GM12891 (cell line): ENCODE measurements around the gene IGSF6.

ENCODE experiments used
- DNase-seq: peaks from one replicate; pipeline ENCODE4 v3.0.0; 2011; ENCODE audit warnings: low spot score; ENCODE audit not compliant: insufficient read length
- FAIRE-seq: peaks from 2 replicates; lab custom pipeline; 2011; peaks lifted over from hg19 to GRCh38; lab: Jason Lieb, UNC
- PAX5 ChIP-seq: IDR thresholded peaks from 2 replicates; pipeline ENCODE4 v1.6.1; 2011; ENCODE audit warnings: low read length, moderate library complexity, mild to moderate bottlenecking; ENCODE audit not compliant: insufficient read depth, severe bottlenecking
- POLR2A ChIP-seq: IDR thresholded peaks from 2 replicates; pipeline ENCODE4 v1.6.1; 2011; ENCODE audit warnings: low read depth, low read length, control low read depth
- POLR2AphosphoS5 ChIP-seq: IDR thresholded peaks from 2 replicates; pipeline ENCODE4 v1.6.1; 2011; ENCODE audit warnings: low read depth, low read length, control low read depth
- POU2F2 ChIP-seq: IDR thresholded peaks from 2 replicates; pipeline ENCODE4 v1.6.1; 2011; ENCODE audit warnings: low read depth, mild to moderate bottlenecking, control low read depth, low read length, moderate library complexity
- SPI1 ChIP-seq: IDR thresholded peaks from 2 replicates; pipeline ENCODE4 v1.6.1; 2011; ENCODE audit warnings: low read depth, low read length, control low read depth
- TAF1 ChIP-seq: IDR thresholded peaks from 2 replicates; pipeline ENCODE4 v1.6.1; 2011; ENCODE audit warnings: low read depth, low read length, control low read depth

IGSF6 gene

GRCh38 chr16:21602785-21603184, 49.6 kb downstream of the IGSF6 start:
- no peak for DNase-seq
- no peak for FAIRE-seq
- TF ChIP-seq SPI1: no peak
- TF ChIP-seq POLR2A: no peak
- no peak for TF ChIP-seq PAX5
- no peak for TF ChIP-seq POLR2AphosphoS5
- TF ChIP-seq POU2F2: no peak
- TF ChIP-seq TAF1: no peak

- no peak for DNase-seq
Observed at GRCh38 chr16:21600031-21600773, 52.2 kb downstream of the IGSF6 start.

GRCh38 chr16:21599122-21600030, 53.0 kb downstream of the IGSF6 start, which contains the start of gene METTL9:
Gene METTL9, plus strand, starts transcription at chr16:21599577. Its CDS starts 157 bp downstream, at chr16:21599734.
- TF ChIP-seq SPI1 (peak; percentile 10; the same call in 1 of the 2 replicates), PAX5 (peak; percentile 68), POLR2AphosphoS5 (peak; percentile 88), POLR2A (peak; percentile 94), TAF1 (peak; percentile 85), POU2F2 (peak; percentile 88)
- FAIRE-seq (peak; percentile 91), DNase-seq (peak; percentile 80)

More at GRCh38 chr16:21600031-21600773, 52.2 kb downstream of the IGSF6 start:
- FAIRE-seq: peak; percentile 80
- no peak for TF ChIP-seq POLR2A
- 0 out of 2 replicates have a peak, but pooled peaks have one; percentile 16 for TF ChIP-seq POU2F2

GRCh38 chr16:21598701-21599121, 53.7 kb downstream of the IGSF6 start:
- TF ChIP-seq SPI1: no peak
- TF ChIP-seq POU2F2: no peak
- no peak for TF ChIP-seq POLR2A
- TF ChIP-seq TAF1: no peak
- TF ChIP-seq PAX5: no peak
- no peak for TF ChIP-seq POLR2AphosphoS5
- DNase-seq: no peak

GRCh38 chr16:21598206-21598605, 54.2 kb downstream of the IGSF6 start:
- no peak for FAIRE-seq
- TF ChIP-seq SPI1 (no peak), POU2F2 (no peak), POLR2AphosphoS5 (no peak), TAF1 (no peak), POLR2A (no peak), PAX5 (no peak)
- no peak for DNase-seq

More at GRCh38 chr16:21598701-21599121, 53.7 kb downstream of the IGSF6 start:
- FAIRE-seq: no peak

GRCh38 chr16:21597561-21598030, 54.8 kb downstream of the IGSF6 start:
- no peak for TF ChIP-seq SPI1
- no peak for TF ChIP-seq POLR2A
- TF ChIP-seq PAX5: no peak
- no peak for TF ChIP-seq POU2F2
- TF ChIP-seq TAF1: no peak
- TF ChIP-seq POLR2AphosphoS5: no peak
- DNase-seq: no peak
- no peak for FAIRE-seq

GRCh38 chr16:21593530-21594289, 58.7 kb downstream of the IGSF6 start:
- DNase-seq (no peak), FAIRE-seq (no peak)
- TF ChIP-seq POU2F2 (no peak), SPI1 (no peak), TAF1 (no peak), PAX5 (no peak), POLR2A (no peak), POLR2AphosphoS5 (no peak)

GRCh38 chr16:21592191-21592590, 60.2 kb downstream of the IGSF6 start:
- FAIRE-seq: no peak
- DNase-seq: no peak
- TF ChIP-seq POLR2A: no peak
- no peak for TF ChIP-seq PAX5
- TF ChIP-seq TAF1: no peak
- TF ChIP-seq POU2F2: no peak
- no peak for TF ChIP-seq SPI1
- TF ChIP-seq POLR2AphosphoS5: no peak
